ENCODE data around the gene CFLAR.

DNA sequence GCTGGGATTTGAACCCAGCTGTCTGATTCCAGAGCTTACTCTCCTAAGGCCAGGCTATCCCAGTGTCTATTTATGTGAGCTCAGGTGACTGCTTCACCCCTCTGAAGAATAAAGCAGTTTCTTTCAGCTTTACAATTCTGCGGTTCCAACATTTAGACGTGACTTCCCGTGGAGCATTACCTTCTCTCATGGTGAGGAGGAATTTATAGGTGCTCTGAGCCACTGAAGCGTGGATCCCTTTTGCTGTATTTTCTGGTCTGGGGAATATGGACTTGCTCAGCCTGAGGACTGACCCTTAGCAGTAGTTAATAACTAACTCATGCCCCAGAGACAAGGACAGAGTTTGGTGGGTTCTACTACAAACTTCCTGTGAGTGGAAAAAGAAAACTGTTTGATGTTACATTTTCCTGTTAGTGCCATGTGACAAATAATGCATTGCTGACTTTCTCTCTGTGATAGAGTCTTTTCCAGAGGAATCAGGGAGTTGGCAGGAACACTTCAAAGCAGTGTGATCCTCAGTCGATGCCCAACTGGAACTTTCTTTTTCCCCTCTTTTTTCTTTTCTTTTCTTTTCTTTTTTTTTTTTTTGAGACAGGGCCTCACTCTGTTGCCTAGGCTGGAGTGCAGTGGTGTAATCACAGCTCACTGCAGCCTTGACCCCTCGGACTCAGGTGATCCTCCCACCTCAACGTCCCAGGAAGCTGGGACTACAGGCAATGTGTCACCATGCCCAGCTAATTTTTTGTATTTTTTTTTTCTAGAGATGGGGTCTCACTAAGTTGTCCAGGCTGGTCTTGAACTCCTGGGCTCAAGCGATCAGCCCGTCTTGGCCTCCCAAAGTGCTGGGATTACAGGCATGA is 88.9 kb downstream of the CFLAR start:
- TF ChIP-seq, protein P1, sequence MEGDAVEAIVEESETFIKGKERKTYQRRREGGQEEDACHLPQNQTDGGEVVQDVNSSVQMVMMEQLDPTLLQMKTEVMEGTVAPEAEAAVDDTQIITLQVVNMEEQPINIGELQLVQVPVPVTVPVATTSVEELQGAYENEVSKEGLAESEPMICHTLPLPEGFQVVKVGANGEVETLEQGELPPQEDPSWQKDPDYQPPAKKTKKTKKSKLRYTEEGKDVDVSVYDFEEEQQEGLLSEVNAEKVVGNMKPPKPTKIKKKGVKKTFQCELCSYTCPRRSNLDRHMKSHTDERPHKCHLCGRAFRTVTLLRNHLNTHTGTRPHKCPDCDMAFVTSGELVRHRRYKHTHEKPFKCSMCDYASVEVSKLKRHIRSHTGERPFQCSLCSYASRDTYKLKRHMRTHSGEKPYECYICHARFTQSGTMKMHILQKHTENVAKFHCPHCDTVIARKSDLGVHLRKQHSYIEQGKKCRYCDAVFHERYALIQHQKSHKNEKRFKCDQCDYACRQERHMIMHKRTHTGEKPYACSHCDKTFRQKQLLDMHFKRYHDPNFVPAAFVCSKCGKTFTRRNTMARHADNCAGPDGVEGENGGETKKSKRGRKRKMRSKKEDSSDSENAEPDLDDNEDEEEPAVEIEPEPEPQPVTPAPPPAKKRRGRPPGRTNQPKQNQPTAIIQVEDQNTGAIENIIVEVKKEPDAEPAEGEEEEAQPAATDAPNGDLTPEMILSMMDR (IDR thresholded peaks at IDR 0.05): no peak
- no peak for TF ChIP-seq POLR2A (IDR thresholded peaks at IDR 0.05)

Data from esophagus squamous epithelium (tissue), 4 donors.